SK-N-SH treated with all-trans-retinoic acid at 6 μM for 48 hours (cell line): ENCODE data around the gene IRX6.

Source experiments
- ATAC-seq: fragments of 200-7000 bp; cut with Tn5 transposase; 3 replicates; pipeline ENCODE4 v1.9.1; 2020; ENCODE audit warnings: mild to moderate bottlenecking, moderate library complexity
- ARNTL ChIP-seq: fragments of 450-650 bp; formaldehyde crosslinking; IDR thresholded peaks from 2 replicates; pipeline ENCODE4 v1.5.0; 2020; ENCODE audit warnings: low read depth, mild to moderate bottlenecking, moderate library complexity, borderline replicate concordance
- BACH2 ChIP-seq: fragments of 250-450 bp; sonication (Bioruptor Pico); IDR thresholded peaks from 2 replicates; pipeline ENCODE4 v1.9.0; 2021; ENCODE audit warnings: mild to moderate bottlenecking, borderline replicate concordance
- CREB5 ChIP-seq: fragments of 250-450 bp; sonication (Bioruptor Pico); IDR thresholded peaks from 2 replicates; pipeline ENCODE4 v1.5.1; 2020; ENCODE audit warnings: low read depth, mild to moderate bottlenecking, moderate library complexity
- CSRNP3 ChIP-seq: fragments of 250-450 bp; sonication (Bioruptor Pico); IDR thresholded peaks from 2 replicates; pipeline ENCODE4 v1.5.1; 2021; ENCODE audit warnings: mild to moderate bottlenecking, moderate library complexity
- ESRRG ChIP-seq: fragments of 250-450 bp; sonication (Bioruptor Pico); IDR thresholded peaks from 2 replicates; pipeline ENCODE4 v1.6.1; 2021; ENCODE audit warnings: mild to moderate bottlenecking
- GLIS3 ChIP-seq: fragments of 250-450 bp; sonication (Bioruptor Pico); IDR thresholded peaks from 2 replicates; pipeline ENCODE4 v1.5.0; 2020; ENCODE audit warnings: mild to moderate bottlenecking, moderate library complexity
- ISL1 ChIP-seq: fragments of 250-450 bp; sonication (Bioruptor Pico); IDR thresholded peaks from 2 replicates; pipeline ENCODE4 v2.1.2; 2022; ENCODE audit warnings: mild to moderate bottlenecking, moderate library complexity
- PATZ1 ChIP-seq: fragments of 250-450 bp; sonication (Bioruptor Pico); IDR thresholded peaks from 2 replicates; pipeline ENCODE4 v1.8.0; 2020; ENCODE audit warnings: mild to moderate bottlenecking, moderate library complexity, borderline replicate concordance
- POU6F1 ChIP-seq: fragments of 250-450 bp; sonication (Bioruptor Pico); IDR thresholded peaks from 2 replicates; pipeline ENCODE4 v1.8.0; 2021; ENCODE audit warnings: low read depth, mild to moderate bottlenecking, moderate library complexity, borderline replicate concordance
- PPARA ChIP-seq: fragments of 250-450 bp; sonication (Bioruptor Pico); IDR thresholded peaks from 2 replicates; pipeline ENCODE4 v1.5.0; 2020; ENCODE audit warnings: mild to moderate bottlenecking, borderline replicate concordance
- RARB ChIP-seq: fragments of 250-450 bp; sonication (Bioruptor Pico); IDR thresholded peaks from 2 replicates; pipeline ENCODE4 v1.8.0; 2021; ENCODE audit warnings: mild to moderate bottlenecking, moderate library complexity
- SNAI2 ChIP-seq: fragments of 250-450 bp; sonication (Bioruptor Pico); IDR thresholded peaks from 2 replicates; pipeline ENCODE4 v1.5.0; 2020; ENCODE audit warnings: mild to moderate bottlenecking, moderate library complexity
- TCF4 ChIP-seq: fragments of 250-450 bp; sonication (Bioruptor Pico); IDR thresholded peaks from 2 replicates; pipeline ENCODE4 v1.8.0; 2021; ENCODE audit warnings: mild to moderate bottlenecking, moderate library complexity, borderline replicate concordance
- TOX ChIP-seq: fragments of 250-450 bp; sonication (Bioruptor Pico); IDR thresholded peaks from 2 replicates; pipeline ENCODE4 v1.8.0; 2021; ENCODE audit warnings: mild to moderate bottlenecking, moderate library complexity, borderline replicate concordance
- TSHZ2 ChIP-seq: fragments of 250-450 bp; sonication (Bioruptor Pico); IDR thresholded peaks from 2 replicates; pipeline ENCODE4 v1.5.0; 2020; ENCODE audit warnings: mild to moderate bottlenecking, moderate library complexity
- ZC3H10 ChIP-seq: fragments of 250-450 bp; sonication (Bioruptor Pico); IDR thresholded peaks from 2 replicates; pipeline ENCODE4 v1.5.1; 2021; ENCODE audit warnings: mild to moderate bottlenecking, moderate library complexity
- ZFP3 ChIP-seq: fragments of 250-450 bp; sonication (Bioruptor Pico); IDR thresholded peaks from 2 replicates; pipeline ENCODE4 v1.5.0; 2020; ENCODE audit warnings: mild to moderate bottlenecking, moderate library complexity
- ZFP30 ChIP-seq: fragments of 450-650 bp; formaldehyde crosslinking; IDR thresholded peaks from 2 replicates; pipeline ENCODE4 v1.5.0; 2022; ENCODE audit warnings: mild to moderate bottlenecking, moderate library complexity
- ZNF565 ChIP-seq: fragments of 450-650 bp; formaldehyde crosslinking; conservative IDR thresholded peaks from 2 replicates; pipeline ENCODE4 v1.5.0; 2020; ENCODE audit warnings: low read depth, mild to moderate bottlenecking, moderate library complexity
- ZNF70 ChIP-seq: fragments of 450-650 bp; formaldehyde crosslinking; IDR thresholded peaks from 2 replicates; pipeline ENCODE4 v1.5.0; 2020; ENCODE audit warnings: mild to moderate bottlenecking, moderate library complexity
- ZNF8 ChIP-seq: fragments of 450-650 bp; formaldehyde crosslinking; IDR thresholded peaks from 2 replicates; pipeline ENCODE4 v1.5.0; 2020; ENCODE audit warnings: mild to moderate bottlenecking, moderate library complexity

IRX6 gene

GRCh38 chr16:55277536-55277935 is 46.5 kb upstream of the IRX6 start:
- TF ChIP-seq ZNF565 (no peak), TOX (CRISPR knock-in tag) (no peak), SNAI2 (CRISPR knock-in tag) (no peak), GLIS3 (no peak), POU6F1 (CRISPR knock-in tag) (no peak), ZC3H10 (CRISPR knock-in tag) (no peak), RARB (no peak), CSRNP3 (CRISPR knock-in tag) (no peak), PPARA (CRISPR knock-in tag) (no peak), ESRRG (CRISPR knock-in tag) (no peak), TSHZ2 (CRISPR knock-in tag) (no peak), ZFP30 (CRISPR knock-in tag) (no peak), ZNF70 (CRISPR knock-in tag) (no peak), BACH2 (CRISPR knock-in tag) (no peak), ARNTL (CRISPR knock-in tag) (no peak), ZNF8 (CRISPR knock-in tag) (no peak), PATZ1 (no peak)
- TF ChIP-seq, all 23 proteins: peak for 0

GRCh38 chr16:55279598-55279997 is 44.4 kb upstream of the IRX6 start:
- ATAC-seq, result no peak
- no peak for TF ChIP-seq GLIS3
- TF ChIP-seq POU6F1 (CRISPR knock-in tag), result no peak
- no peak for TF ChIP-seq CREB5 (CRISPR knock-in tag)
- TF ChIP-seq ZNF8 (CRISPR knock-in tag), result no peak
- TF ChIP-seq ZFP3 (CRISPR knock-in tag), result no peak
- no peak for TF ChIP-seq ISL1
- TF ChIP-seq PPARA (CRISPR knock-in tag), result no peak
- TF ChIP-seq ZC3H10 (CRISPR knock-in tag), result no peak
- no peak for TF ChIP-seq TCF4 (CRISPR knock-in tag)
- no peak for TF ChIP-seq PATZ1
- TF ChIP-seq ARNTL (CRISPR knock-in tag), result no peak
- no peak for TF ChIP-seq RARB
- TF ChIP-seq SNAI2 (CRISPR knock-in tag), result no peak
- TF ChIP-seq TOX (CRISPR knock-in tag), result no peak
- TF ChIP-seq ZFP30 (CRISPR knock-in tag), result no peak
- no peak for TF ChIP-seq ZNF565
- no peak for TF ChIP-seq ZNF70 (CRISPR knock-in tag)

More at GRCh38 chr16:55277536-55277935, 46.5 kb upstream of the IRX6 start:
- ATAC-seq, result no peak
